ENCODE measurements around the gene ZKSCAN8. TPM values are rescaled to one million over a fixed set of nuclear protein-coding genes. Genes with fewer than 3 reads are reported as not detected.

ZKSCAN8 gene
- total and polyA plus RNA-seq, 2 donors (not counting 1 experiment from before 2014, with no cell fraction given): 13.4 to 21.6 TPM

DNA sequence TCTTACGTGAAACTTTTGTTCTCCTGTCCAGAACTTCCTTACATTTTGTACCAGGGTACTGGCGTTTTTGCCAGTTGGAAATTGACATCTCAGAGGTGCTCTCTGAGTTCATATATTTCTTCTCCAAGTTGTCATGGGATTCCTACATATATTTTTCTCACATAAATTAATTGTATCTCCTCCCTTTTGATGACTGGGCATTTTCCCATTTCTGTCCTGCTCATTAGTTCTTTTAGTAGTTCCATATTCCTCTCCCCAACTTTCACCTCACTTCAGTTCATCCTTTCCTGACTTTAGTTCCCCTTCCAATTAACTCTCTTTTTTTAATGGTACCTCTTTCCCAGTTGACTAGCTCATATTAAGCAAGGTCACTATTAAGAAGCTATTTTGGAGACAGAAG, 10.8 kb downstream of the ZKSCAN8 start:
- Histone ChIP-seq H3K27me3 (ENCODE audit: control insufficient read depth, insufficient read depth, low read length) (no peaks in the 10 kb centered on the region), H3K36me3 (ENCODE audit: control insufficient read depth, insufficient read depth, low read length) (peaks cover 22% of the 10 kb centered on the region), H3K27ac (ENCODE audit: insufficient read depth, low read length) (no peak overlapping the region), H3K4me3 (replicated peaks in 1 of 4; ENCODE audit: control extremely low read depth in 1 of 4, insufficient read depth in 1 of 4, low read depth in 3 of 4, low read length in 4 of 4) (no peak overlapping the region), H3K9me3 (ENCODE audit: control insufficient read depth, insufficient read depth, low read depth, low read length) (no peaks in the 10 kb centered on the region), H3K4me1 (ENCODE audit: control insufficient read depth, extremely low read depth, insufficient read depth, low read length) (no peaks in the 10 kb centered on the region), H2AFZ (ENCODE audit: low read length) (no peak overlapping the region), H3K9ac (ENCODE audit: insufficient read depth, low read length) (no peak overlapping the region), H4K20me1 (ENCODE audit: control insufficient read depth, extremely low read depth, insufficient read depth, low read length) (no peaks in the 10 kb centered on the region), H3K4me2 (ENCODE audit: extremely low read depth, insufficient read depth, low read length) (no peak overlapping the region), H3K79me2 (ENCODE audit: control insufficient read depth, insufficient read depth, low read length) (peaks cover 2% of the 10 kb centered on the region)
- no peak for DNase-seq (ENCODE audit: low read depth in 2 of 2)
- TF ChIP-seq, protein P1, sequence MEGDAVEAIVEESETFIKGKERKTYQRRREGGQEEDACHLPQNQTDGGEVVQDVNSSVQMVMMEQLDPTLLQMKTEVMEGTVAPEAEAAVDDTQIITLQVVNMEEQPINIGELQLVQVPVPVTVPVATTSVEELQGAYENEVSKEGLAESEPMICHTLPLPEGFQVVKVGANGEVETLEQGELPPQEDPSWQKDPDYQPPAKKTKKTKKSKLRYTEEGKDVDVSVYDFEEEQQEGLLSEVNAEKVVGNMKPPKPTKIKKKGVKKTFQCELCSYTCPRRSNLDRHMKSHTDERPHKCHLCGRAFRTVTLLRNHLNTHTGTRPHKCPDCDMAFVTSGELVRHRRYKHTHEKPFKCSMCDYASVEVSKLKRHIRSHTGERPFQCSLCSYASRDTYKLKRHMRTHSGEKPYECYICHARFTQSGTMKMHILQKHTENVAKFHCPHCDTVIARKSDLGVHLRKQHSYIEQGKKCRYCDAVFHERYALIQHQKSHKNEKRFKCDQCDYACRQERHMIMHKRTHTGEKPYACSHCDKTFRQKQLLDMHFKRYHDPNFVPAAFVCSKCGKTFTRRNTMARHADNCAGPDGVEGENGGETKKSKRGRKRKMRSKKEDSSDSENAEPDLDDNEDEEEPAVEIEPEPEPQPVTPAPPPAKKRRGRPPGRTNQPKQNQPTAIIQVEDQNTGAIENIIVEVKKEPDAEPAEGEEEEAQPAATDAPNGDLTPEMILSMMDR (conservative IDR thresholded peaks at IDR 0.05 in 1 of 2, IDR thresholded peaks at IDR 0.05 in 1 of 2; ENCODE audit: low read depth in 1 of 2, low read length in 2 of 2): no peak
- TF ChIP-seq EZH2 (IDR thresholded peaks at IDR 0.05; ENCODE audit: low read length, missing control alignments): no peak

GRCh38 chr6:28153546-28153945, 11.9 kb downstream of the ZKSCAN8 start:
- Histone ChIP-seq H3K27me3 (ENCODE audit: control insufficient read depth, insufficient read depth, low read length) (no peaks in the 10 kb centered on the region), H3K4me1 (ENCODE audit: control insufficient read depth, extremely low read depth, insufficient read depth, low read length) (no peaks in the 10 kb centered on the region), H3K79me2 (ENCODE audit: control insufficient read depth, insufficient read depth, low read length) (no peaks in the 10 kb centered on the region), H3K4me2 (ENCODE audit: extremely low read depth, insufficient read depth, low read length) (no peak overlapping the region), H3K36me3 (ENCODE audit: control insufficient read depth, insufficient read depth, low read length) (peaks cover 19% of the 10 kb centered on the region), H3K9me3 (ENCODE audit: control insufficient read depth, insufficient read depth, low read depth, low read length) (no peaks in the 10 kb centered on the region), H2AFZ (ENCODE audit: low read length) (no peak overlapping the region), H3K9ac (ENCODE audit: insufficient read depth, low read length) (no peak overlapping the region), H3K4me3 (replicated peaks in 1 of 4; ENCODE audit: control extremely low read depth in 1 of 4, insufficient read depth in 1 of 4, low read depth in 3 of 4, low read length in 4 of 4) (no peak overlapping the region), H4K20me1 (ENCODE audit: control insufficient read depth, extremely low read depth, insufficient read depth, low read length) (no peaks in the 10 kb centered on the region), H3K27ac (ENCODE audit: insufficient read depth, low read length) (no peak overlapping the region)
- DNase-seq (ENCODE audit: low read depth in 2 of 2): no peak
- TF ChIP-seq, protein P1 (conservative IDR thresholded peaks at IDR 0.05 in 1 of 2, IDR thresholded peaks at IDR 0.05 in 1 of 2; ENCODE audit: low read depth in 1 of 2, low read length in 2 of 2): no peak
- TF ChIP-seq EZH2 (IDR thresholded peaks at IDR 0.05; ENCODE audit: low read length, missing control alignments): no peak

- no peak overlapping the region for H3K4me3 ChIP-seq (replicated peaks in 1 of 4; ENCODE audit: control extremely low read depth in 1 of 4, insufficient read depth in 1 of 4, low read depth in 3 of 4, low read length in 4 of 4)
- no peaks in the 10 kb centered on the region for H4K20me1 ChIP-seq (ENCODE audit: control insufficient read depth, extremely low read depth, insufficient read depth, low read length)
- DNase-seq (ENCODE audit: low read depth in 2 of 2): no peak
- H3K9ac ChIP-seq (ENCODE audit: insufficient read depth, low read length): no peak overlapping the region
- no peaks in the 10 kb centered on the region for H3K9me3 ChIP-seq (ENCODE audit: control insufficient read depth, insufficient read depth, low read depth, low read length)
- no peak overlapping the region for H3K4me2 ChIP-seq (ENCODE audit: extremely low read depth, insufficient read depth, low read length)
- TF ChIP-seq EZH2 (IDR thresholded peaks at IDR 0.05; ENCODE audit: low read length, missing control alignments): no peak
- no peak overlapping the region for H2AFZ ChIP-seq (ENCODE audit: low read length)
- peaks cover 16% of the 10 kb centered on the region for H3K36me3 ChIP-seq (ENCODE audit: control insufficient read depth, insufficient read depth, low read length)
- no peaks in the 10 kb centered on the region for H3K79me2 ChIP-seq (ENCODE audit: control insufficient read depth, insufficient read depth, low read length)
- H3K27ac ChIP-seq (ENCODE audit: insufficient read depth, low read length): no peak overlapping the region
- no peaks in the 10 kb centered on the region for H3K4me1 ChIP-seq (ENCODE audit: control insufficient read depth, extremely low read depth, insufficient read depth, low read length)
- no peaks in the 10 kb centered on the region for H3K27me3 ChIP-seq (ENCODE audit: control insufficient read depth, insufficient read depth, low read length)
Measured at GRCh38 chr6:28154357-28154756, 12.7 kb downstream of the ZKSCAN8 start.

Measured in fibroblast of lung (primary cell).